C4-2B (cell line): ENCODE results near the gene THSD7B.

Experiments used
- CTCF ChIP-seq: fragments of 450-650 bp; conservative IDR thresholded peaks from 2 replicates; pipeline ENCODE4 v1.5.1; 2017; ENCODE audit warnings: mild to moderate bottlenecking
- ZFX ChIP-seq: fragments of 450-650 bp; IDR thresholded peaks from 2 replicates; pipeline ENCODE4 v1.6.1; 2017

GRCh38 chr2:136738044-136738443 is 27.3 kb upstream of the THSD7B start:
- TF ChIP-seq CTCF (no peak), ZFX (no peak)
